ENCODE data around the gene OR51M1.

OR51M1 gene

DNA sequence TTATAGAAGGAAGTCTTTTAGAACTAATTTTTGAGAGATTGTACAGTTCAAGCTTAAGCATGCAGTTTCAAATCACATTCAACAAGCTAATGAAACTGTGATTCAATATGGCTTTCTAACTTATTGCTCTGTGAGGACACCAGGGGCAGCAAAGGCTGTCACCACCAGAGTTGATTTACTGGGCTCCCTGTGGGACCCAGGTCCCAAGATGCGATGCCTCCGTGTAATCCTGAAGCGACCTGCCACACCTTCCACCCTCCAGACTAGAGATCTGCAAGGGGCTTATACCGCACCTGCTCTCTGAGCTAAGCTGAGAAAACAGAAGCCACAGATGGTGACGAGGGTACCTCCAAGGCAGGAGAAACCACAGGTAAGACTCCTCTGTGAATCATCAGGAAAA is 37.4 kb downstream of the OR51M1 start:
- TF ChIP-seq, protein P1, sequence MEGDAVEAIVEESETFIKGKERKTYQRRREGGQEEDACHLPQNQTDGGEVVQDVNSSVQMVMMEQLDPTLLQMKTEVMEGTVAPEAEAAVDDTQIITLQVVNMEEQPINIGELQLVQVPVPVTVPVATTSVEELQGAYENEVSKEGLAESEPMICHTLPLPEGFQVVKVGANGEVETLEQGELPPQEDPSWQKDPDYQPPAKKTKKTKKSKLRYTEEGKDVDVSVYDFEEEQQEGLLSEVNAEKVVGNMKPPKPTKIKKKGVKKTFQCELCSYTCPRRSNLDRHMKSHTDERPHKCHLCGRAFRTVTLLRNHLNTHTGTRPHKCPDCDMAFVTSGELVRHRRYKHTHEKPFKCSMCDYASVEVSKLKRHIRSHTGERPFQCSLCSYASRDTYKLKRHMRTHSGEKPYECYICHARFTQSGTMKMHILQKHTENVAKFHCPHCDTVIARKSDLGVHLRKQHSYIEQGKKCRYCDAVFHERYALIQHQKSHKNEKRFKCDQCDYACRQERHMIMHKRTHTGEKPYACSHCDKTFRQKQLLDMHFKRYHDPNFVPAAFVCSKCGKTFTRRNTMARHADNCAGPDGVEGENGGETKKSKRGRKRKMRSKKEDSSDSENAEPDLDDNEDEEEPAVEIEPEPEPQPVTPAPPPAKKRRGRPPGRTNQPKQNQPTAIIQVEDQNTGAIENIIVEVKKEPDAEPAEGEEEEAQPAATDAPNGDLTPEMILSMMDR (IDR thresholded peaks at IDR 0.05), result no peak

DNA sequence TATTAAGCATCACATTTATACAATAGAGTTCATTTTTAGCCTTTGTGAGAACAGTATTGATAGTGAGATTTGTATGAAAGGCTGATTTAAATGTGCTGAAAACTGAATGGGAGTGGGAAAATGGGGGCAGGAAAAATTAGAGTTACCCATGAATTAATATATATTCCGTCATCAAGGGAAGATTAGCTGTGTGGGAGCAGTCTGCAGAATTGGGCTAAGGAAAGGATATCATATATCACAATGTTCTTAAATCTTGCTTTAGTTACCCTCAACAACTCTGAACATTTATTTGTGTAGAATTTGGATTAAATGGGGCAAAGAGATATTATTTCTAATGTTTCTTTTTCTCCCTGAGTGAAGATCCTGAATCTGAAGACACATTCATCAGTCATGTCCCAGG is 38.2 kb downstream of the OR51M1 start, which contains the start of gene OR51Q1:
Gene OR51Q1 (plus strand): TSS at position 301 of the 400 bp plus-strand sequence. CDS start 90 bp downstream, at position 391.
- TF ChIP-seq, protein P1 (IDR thresholded peaks at IDR 0.05), result no peak

DNA sequence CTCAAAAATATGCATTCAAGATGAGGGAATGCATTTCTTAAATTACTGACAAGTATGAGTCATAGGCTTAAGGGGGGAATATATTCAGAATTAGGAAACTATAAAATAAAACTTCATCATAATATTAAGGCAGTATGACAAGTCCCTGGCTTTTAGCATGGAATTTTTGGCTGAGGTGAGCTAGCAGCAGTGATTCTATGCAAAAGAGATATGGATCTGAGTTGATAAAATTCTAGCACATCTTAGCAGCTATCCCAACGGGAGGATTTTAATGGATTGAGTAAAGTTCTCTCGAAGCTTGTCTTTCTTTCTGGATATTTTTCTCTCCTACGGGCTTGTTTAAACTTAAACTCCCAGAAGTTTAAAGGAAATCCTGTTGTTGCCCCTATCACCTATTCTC is 39.5 kb downstream of the OR51M1 start:
- TF ChIP-seq, protein P1 (IDR thresholded peaks at IDR 0.05), result no peak

DNA sequence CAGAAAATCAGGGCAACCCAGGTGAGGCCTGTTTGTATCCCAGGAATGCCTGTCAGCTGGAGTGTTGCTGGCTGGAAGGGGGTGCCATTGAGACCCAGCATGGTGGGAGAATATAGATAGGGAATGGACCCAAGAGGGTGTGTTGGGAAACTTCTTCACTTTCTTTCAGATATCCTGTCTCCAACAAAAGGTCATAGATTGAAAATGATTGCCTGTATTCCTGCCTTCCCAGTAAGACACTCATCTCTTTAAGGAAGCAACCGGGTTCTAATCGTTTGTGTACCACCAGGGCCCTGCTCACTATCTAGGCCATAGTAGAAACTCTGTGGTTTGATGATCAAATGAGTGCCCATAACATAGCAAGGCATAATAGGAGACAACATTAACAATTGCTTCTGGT is 57.8 kb downstream of the OR51M1 start, which contains the start of gene OR51I1:
Gene OR51I1 (minus strand): TSS at position 101 of the 400 bp plus-strand sequence. CDS start 0 bp downstream, at position 101.
- TF ChIP-seq, protein P1 (IDR thresholded peaks at IDR 0.05), result no peak
